HepG2 (cell line): Measurements from ENCODE around the gene KANK3. TPM values are rescaled to one million over a fixed set of nuclear protein-coding genes. Genes with fewer than 3 reads are reported as not detected.

Experiments used
- ARID2 ChIP-seq: sonication (generic); formaldehyde crosslinking; IDR thresholded peaks from 2 replicates; pipeline ENCODE4 v1.8.1; 2022; ENCODE audit warnings: mild to moderate bottlenecking, missing genetic modification reagents, borderline replicate concordance
- ELF3 ChIP-seq: IDR thresholded peaks from 2 replicates; pipeline ENCODE4 v1.6.1; 2016; ENCODE audit warnings: missing genetic modification reagents, missing compliant biosample characterization
- JUND ChIP-seq: sonication (generic); formaldehyde crosslinking; IDR thresholded peaks from 2 replicates; pipeline ENCODE4 v1.8.0; 2022; ENCODE audit warnings: mild to moderate bottlenecking, missing genetic modification reagents
- KLF15 ChIP-seq: sonication (generic); formaldehyde crosslinking; IDR thresholded peaks from 2 replicates; pipeline ENCODE4 v1.8.1; 2023; ENCODE audit warnings: borderline replicate concordance, mild to moderate bottlenecking, inconsistent platforms, missing genetic modification reagents, mixed read lengths
- MAF1 ChIP-seq: sonication (generic); formaldehyde crosslinking; IDR thresholded peaks from 2 replicates; pipeline ENCODE4 v1.5.0; 2020; ENCODE audit warnings: missing genetic modification reagents, borderline replicate concordance
- MED1 ChIP-seq: sonication (generic); formaldehyde crosslinking; IDR thresholded peaks from 2 replicates; pipeline ENCODE4 v1.4.0; 2020; ENCODE audit warnings: missing genetic modification reagents
- NFATC3 ChIP-seq: sonication (generic); formaldehyde crosslinking; IDR thresholded peaks from 2 replicates; pipeline ENCODE4 v1.5.1; 2020; ENCODE audit warnings: mild to moderate bottlenecking, missing genetic modification reagents
- REXO4 ChIP-seq: sonication (generic); formaldehyde crosslinking; IDR thresholded peaks from 2 replicates; pipeline ENCODE4 v1.8.0; 2022; ENCODE audit warnings: missing genetic modification reagents, mild to moderate bottlenecking, borderline replicate concordance
- SAFB2 ChIP-seq: sonication (generic); formaldehyde crosslinking; IDR thresholded peaks from 2 replicates; pipeline ENCODE4 v1.5.1; 2020; ENCODE audit warnings: missing genetic modification reagents, low read depth, mild to moderate bottlenecking, borderline replicate concordance
- SP1 ChIP-seq, 2 experiments: fragments of 450-650 bp in 1 of 2; sonication (generic) in 1 of 2; formaldehyde crosslinking in 1 of 2; IDR thresholded peaks; 2 replicates each; pipeline versions ENCODE4 v1.4.0 to v1.6.1; 2016 to 2020; ENCODE audit warnings: missing genetic modification reagents in 1 of 2
- SP2 ChIP-seq: sonication (generic); formaldehyde crosslinking; IDR thresholded peaks from 2 replicates; pipeline ENCODE4 v1.5.1; 2020; ENCODE audit warnings: mild to moderate bottlenecking, missing genetic modification reagents
- U2AF2 ChIP-seq: fragments of 200-400 bp; formaldehyde crosslinking; IDR thresholded peaks from 2 replicates; pipeline ENCODE4 v1.6.1; 2017; ENCODE audit warnings: low read depth, mild to moderate bottlenecking, low read length
- ZMAT3 ChIP-seq: sonication (generic); formaldehyde crosslinking; conservative IDR thresholded peaks from 2 replicates; pipeline ENCODE4 v1.7.0; 2021; ENCODE audit warnings: missing genetic modification reagents
- ZMYM4 ChIP-seq: sonication (generic); formaldehyde crosslinking; IDR thresholded peaks from 2 replicates; pipeline ENCODE4 v1.8.1; 2023; ENCODE audit warnings: mild to moderate bottlenecking, missing genetic modification reagents
- ZNF256 ChIP-seq: sonication (generic); formaldehyde crosslinking; conservative IDR thresholded peaks from 2 replicates; pipeline ENCODE4 v1.4.0; 2020; ENCODE audit warnings: missing genetic modification reagents
- ZNF350 ChIP-seq: sonication (generic); formaldehyde crosslinking; IDR thresholded peaks from 2 replicates; pipeline ENCODE4 v1.4.0; 2020; ENCODE audit warnings: mild to moderate bottlenecking, low read depth, missing genetic modification reagents, borderline replicate concordance
- ZNF607 ChIP-seq: sonication (generic); formaldehyde crosslinking; IDR thresholded peaks from 2 replicates; pipeline ENCODE4 v1.5.1; 2020; ENCODE audit warnings: missing genetic modification reagents, mild to moderate bottlenecking, borderline replicate concordance
- polyA plus RNA-seq, 8 experiments: library from polyadenylated mRNA; depleted of rRNA in 3 of 8; stranded (reverse) in 7 of 8; unstranded in 1 of 8; fragments of >200 nt; fragmentation: Illumina TruSeq in 4 of 8; extraction: Trizol in 4 of 8; gene quantifications; 2 replicates each; pipeline versions ENCODE4 v1.2.1 to v1.2.3, GENCODE V29; 2011 to 2016; ENCODE audit warnings: low read depth in 4 of 8, missing spikeins in 1 of 8, mixed read lengths in 1 of 8; ENCODE audit not compliant: insufficient read depth in 1 of 8
- total RNA-seq, 5 experiments: library from RNA; depleted of rRNA; stranded (reverse); fragments of >200 nt; fragmentation: Illumina TruSeq; extraction: Trizol; gene quantifications; 2 replicates each; pipeline ENCODE4 v1.2.3, GENCODE V29; 2016; ENCODE audit warnings: low read depth in 1 of 5
- TF ChIP-seq, protein P1 (sequence below): sonication (generic); formaldehyde crosslinking; conservative IDR thresholded peaks from 2 replicates; pipeline ENCODE4 v1.4.0; 2020; ENCODE audit warnings: mild to moderate bottlenecking, missing genetic modification reagents, moderate library complexity
- TF ChIP-seq, protein P2 (sequence below): sonication (generic); formaldehyde crosslinking; IDR thresholded peaks from 2 replicates; pipeline ENCODE4 v1.5.0; 2020; ENCODE audit warnings: mild to moderate bottlenecking, missing genetic modification reagents
- TF ChIP-seq, protein P3 (sequence below): sonication (generic); formaldehyde crosslinking; IDR thresholded peaks from 2 replicates; pipeline ENCODE4 v1.8.1; 2023; ENCODE audit warnings: mild to moderate bottlenecking, moderate library complexity, missing genetic modification reagents
- TF ChIP-seq, protein P4 (sequence below): sonication (generic); formaldehyde crosslinking; IDR thresholded peaks from 2 replicates; pipeline ENCODE4 v1.4.0; 2020; ENCODE audit warnings: missing genetic modification reagents, low read depth, mild to moderate bottlenecking, borderline replicate concordance

KANK3 gene
- total and polyA plus RNA-seq, 2 of the 13 experiments (the other 11 are each of a cell fraction or from before 2014, with no cell fraction given): 0.15 to 0.20 TPM

DNA sequence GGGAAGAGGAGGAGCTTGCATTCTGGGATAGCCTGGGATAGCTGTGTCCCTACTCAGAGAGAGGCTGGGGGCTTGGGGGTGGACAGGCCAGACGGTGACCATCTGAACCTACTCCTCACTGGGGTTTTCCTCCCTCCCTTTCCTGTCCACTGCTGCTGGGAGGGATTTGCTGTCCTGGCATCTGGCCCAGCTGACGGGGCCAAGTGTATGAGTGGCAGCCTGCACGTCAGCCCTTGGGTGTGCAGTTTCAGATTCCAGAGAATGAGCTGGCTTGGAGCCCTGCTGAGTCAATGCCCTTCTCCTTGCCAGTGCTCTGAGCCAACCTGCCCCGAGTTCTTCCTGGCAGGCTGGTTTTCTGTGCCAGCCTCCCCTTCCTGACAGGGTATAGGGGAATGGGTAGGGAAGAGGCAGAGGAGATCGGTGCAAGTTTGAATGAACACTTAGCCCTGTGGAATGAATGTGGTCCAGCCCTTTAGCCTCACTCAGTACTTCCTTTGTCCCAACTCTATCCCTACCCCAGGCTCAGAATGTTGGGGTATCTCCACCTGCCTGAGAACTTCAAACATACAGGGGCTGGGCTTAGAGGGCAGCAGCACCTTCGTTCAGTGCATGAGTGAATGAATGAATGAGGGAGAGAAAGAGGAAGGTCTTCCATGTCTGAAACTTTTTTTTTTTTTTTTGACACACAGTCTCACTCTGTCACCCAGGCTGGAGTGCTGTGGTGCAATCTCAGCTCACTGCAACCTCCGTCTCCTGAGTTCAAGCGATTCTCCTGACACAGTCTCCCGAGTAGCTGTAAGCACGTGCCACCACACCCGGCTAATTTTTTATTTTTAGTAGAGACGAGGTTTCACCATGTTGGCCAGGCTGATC, 19.1 kb upstream of the KANK3 start (continued):
- TF ChIP-seq, protein P1, sequence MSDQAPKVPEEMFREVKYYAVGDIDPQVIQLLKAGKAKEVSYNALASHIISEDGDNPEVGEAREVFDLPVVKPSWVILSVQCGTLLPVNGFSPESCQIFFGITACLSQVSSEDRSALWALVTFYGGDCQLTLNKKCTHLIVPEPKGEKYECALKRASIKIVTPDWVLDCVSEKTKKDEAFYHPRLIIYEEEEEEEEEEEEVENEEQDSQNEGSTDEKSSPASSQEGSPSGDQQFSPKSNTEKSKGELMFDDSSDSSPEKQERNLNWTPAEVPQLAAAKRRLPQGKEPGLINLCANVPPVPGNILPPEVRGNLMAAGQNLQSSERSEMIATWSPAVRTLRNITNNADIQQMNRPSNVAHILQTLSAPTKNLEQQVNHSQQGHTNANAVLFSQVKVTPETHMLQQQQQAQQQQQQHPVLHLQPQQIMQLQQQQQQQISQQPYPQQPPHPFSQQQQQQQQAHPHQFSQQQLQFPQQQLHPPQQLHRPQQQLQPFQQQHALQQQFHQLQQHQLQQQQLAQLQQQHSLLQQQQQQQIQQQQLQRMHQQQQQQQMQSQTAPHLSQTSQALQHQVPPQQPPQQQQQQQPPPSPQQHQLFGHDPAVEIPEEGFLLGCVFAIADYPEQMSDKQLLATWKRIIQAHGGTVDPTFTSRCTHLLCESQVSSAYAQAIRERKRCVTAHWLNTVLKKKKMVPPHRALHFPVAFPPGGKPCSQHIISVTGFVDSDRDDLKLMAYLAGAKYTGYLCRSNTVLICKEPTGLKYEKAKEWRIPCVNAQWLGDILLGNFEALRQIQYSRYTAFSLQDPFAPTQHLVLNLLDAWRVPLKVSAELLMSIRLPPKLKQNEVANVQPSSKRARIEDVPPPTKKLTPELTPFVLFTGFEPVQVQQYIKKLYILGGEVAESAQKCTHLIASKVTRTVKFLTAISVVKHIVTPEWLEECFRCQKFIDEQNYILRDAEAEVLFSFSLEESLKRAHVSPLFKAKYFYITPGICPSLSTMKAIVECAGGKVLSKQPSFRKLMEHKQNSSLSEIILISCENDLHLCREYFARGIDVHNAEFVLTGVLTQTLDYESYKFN (CRISPR knock-in tag): peak; percentile 69
- TF ChIP-seq SP1 (IDR thresholded peaks at IDR 0.05) (no peak), SP1 (CRISPR knock-in tag; IDR thresholded peaks at IDR 0.05) (no peak), REXO4 (CRISPR knock-in tag) (no peak), MAF1 (CRISPR knock-in tag) (no peak), SAFB2 (no peak), JUND (no peak), U2AF2 (no peak), ZMAT3 (CRISPR knock-in tag) (no peak), NFATC3 (CRISPR knock-in tag) (no peak), ARID2 (no peak), ZNF256 (CRISPR knock-in tag) (no peak), SP2 (no peak), ZNF350 (CRISPR knock-in tag) (peak; percentile 27; the same call in 1 of the 2 replicates), ZNF607 (0 out of 2 replicates have a peak, but pooled peaks have one; percentile 31), ELF3 (CRISPR knock-in tag) (no peak), ZMYM4 (0 out of 2 replicates have a peak, but pooled peaks have one; percentile 21), MED1 (CRISPR knock-in tag) (peak; percentile 87), KLF15 (CRISPR knock-in tag) (no peak)
- TF ChIP-seq, protein P2, sequence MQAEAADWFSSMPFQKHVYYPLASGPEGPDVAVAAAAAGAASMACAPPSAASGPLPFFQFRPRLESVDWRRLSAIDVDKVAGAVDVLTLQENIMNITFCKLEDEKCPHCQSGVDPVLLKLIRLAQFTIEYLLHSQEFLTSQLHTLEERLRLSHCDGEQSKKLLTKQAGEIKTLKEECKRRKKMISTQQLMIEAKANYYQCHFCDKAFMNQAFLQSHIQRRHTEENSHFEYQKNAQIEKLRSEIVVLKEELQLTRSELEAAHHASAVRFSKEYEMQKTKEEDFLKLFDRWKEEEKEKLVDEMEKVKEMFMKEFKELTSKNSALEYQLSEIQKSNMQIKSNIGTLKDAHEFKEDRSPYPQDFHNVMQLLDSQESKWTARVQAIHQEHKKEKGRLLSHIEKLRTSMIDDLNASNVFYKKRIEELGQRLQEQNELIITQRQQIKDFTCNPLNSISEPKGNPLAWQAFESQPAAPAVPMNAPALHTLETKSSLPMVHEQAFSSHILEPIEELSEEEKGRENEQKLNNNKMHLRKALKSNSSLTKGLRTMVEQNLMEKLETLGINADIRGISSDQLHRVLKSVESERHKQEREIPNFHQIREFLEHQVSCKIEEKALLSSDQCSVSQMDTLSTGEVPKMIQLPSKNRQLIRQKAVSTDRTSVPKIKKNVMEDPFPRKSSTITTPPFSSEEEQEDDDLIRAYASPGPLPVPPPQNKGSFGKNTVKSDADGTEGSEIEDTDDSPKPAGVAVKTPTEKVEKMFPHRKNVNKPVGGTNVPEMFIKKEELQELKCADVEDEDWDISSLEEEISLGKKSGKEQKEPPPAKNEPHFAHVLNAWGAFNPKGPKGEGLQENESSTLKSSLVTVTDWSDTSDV: no peak
- TF ChIP-seq, protein P3, sequence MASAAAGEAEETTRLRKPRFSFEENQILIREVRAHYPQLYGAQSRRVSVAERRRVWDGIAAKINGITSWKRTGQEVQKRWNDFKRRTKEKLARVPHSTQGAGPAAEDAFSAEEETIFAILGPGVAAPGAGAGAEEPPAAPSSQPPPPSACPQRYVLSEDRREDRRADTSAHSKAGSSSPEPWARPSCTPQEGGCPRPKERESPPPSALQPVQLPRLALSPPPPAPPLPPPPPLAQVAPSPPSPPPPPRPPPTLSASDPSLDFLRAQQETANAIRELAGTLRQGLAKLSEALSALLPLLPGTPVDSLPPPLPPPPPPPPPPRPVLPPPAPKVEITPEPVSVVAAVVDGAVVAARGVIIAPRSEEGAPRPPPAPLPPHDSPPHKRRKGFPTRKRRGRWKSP (CRISPR knock-in tag): no peak; the same call in 1 of the 2 replicates
- TF ChIP-seq, protein P4, sequence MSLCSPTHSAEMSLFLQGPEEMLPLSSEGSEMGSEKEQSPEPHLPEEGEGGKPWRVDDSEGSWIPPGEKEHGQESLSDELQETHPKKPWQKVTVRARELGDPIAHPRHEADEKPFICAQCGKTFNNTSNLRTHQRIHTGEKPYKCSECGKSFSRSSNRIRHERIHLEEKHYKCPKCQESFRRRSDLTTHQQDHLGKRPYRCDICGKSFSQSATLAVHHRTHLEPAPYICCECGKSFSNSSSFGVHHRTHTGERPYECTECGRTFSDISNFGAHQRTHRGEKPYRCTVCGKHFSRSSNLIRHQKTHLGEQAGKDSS: no peak
